ENCODE measurements around the gene LITAF. TPM values are rescaled to one million over a fixed set of nuclear protein-coding genes. Genes with fewer than 3 reads are reported as not detected.
"Not testable (repeated sequence)": the region's sequence is repeated elsewhere in the genome, so short reads cannot be mapped to it uniquely, and the experiment has no call there.

The LITAF gene
- total and polyA plus RNA-seq, 3 donors from 2014 or later, result 9.9 to 31.5 (median 13.6) TPM

- Histone ChIP-seq H3K27ac (no peak overlapping the region), H3K27me3 (no peaks in the 10 kb centered on the region), H3K4me3 (no peak overlapping the region), H3K4me1 (no peaks in the 10 kb centered on the region), H3K36me3 (ENCODE audit: low read depth, missing control alignments) (no peaks in the 10 kb centered on the region), H3K9me3 (no peaks in the 10 kb centered on the region)
- intact Hi-C loops (cut with DNase I; ENCODE audit: low total_unique reads), result no loop called here
- WGBS, 2 donors, result 81 to 89% methylated on average over 14 of the region's 14 CpGs
- DNase-seq, result no peak
- no peak for TF ChIP-seq POLR2A (IDR thresholded peaks at IDR 0.05)
Measured at GRCh38 chr16:11609474-11610120, 22.9 kb upstream of the LITAF start.

GRCh38 chr16:11605891-11606290 is 19.2 kb upstream of the LITAF start:
- no peaks in the 10 kb centered on the region for H3K27me3 ChIP-seq
- H3K9me3 ChIP-seq, result no peaks in the 10 kb centered on the region
- H3K27ac ChIP-seq, result no peak overlapping the region
- 91 to 97% methylated on average over 5 of the region's 5 CpGs for WGBS, 2 donors
- TF ChIP-seq POLR2A (IDR thresholded peaks at IDR 0.05), result no peak
- TF ChIP-seq CTCF (IDR thresholded peaks at IDR 0.05), result no peak
- peaks cover 6% of the 10 kb centered on the region for H3K4me1 ChIP-seq
- intact Hi-C loops (cut with DNase I; ENCODE audit: low total_unique reads), result no loop called here
- no peak overlapping the region for H3K4me3 ChIP-seq
- no peaks in the 10 kb centered on the region for H3K36me3 ChIP-seq (ENCODE audit: low read depth, missing control alignments)
- DNase-seq, result no peak

- no peak for DNase-seq
- H3K4me1 ChIP-seq, result peaks cover 6% of the 10 kb centered on the region
- no peak overlapping the region for H3K4me3 ChIP-seq
- TF ChIP-seq CTCF (IDR thresholded peaks at IDR 0.05) (no peak), POLR2A (IDR thresholded peaks at IDR 0.05) (no peak)
- H3K36me3 ChIP-seq (ENCODE audit: low read depth, missing control alignments), result no peaks in the 10 kb centered on the region
- intact Hi-C loops (cut with DNase I; ENCODE audit: low total_unique reads), result no loop called here
- H3K9me3 ChIP-seq, result no peaks in the 10 kb centered on the region
- H3K27ac ChIP-seq, result peak overlapping the region in 1 of 2 donors; percentile 65
- H3K27me3 ChIP-seq, result no peaks in the 10 kb centered on the region
- WGBS, 2 donors, result 91 to 94% methylated on average over 8 of the region's 8 CpGs
Measured at GRCh38 chr16:11605564-11605886, 18.8 kb upstream of the LITAF start.

GRCh38 chr16:11604783-11605563 is 18.3 kb upstream of the LITAF start:
- Histone ChIP-seq H3K4me3 (no peak overlapping the region), H3K27ac (peak overlapping the region in 1 of 2 donors; percentile 65), H3K4me1 (peaks cover 6% of the 10 kb centered on the region), H3K36me3 (ENCODE audit: low read depth, missing control alignments) (no peaks in the 10 kb centered on the region), H3K27me3 (no peaks in the 10 kb centered on the region), H3K9me3 (no peaks in the 10 kb centered on the region)
- TF ChIP-seq POLR2A (IDR thresholded peaks at IDR 0.05), result no peak
- no peak for TF ChIP-seq CTCF (IDR thresholded peaks at IDR 0.05)
- peak; percentile 56 for DNase-seq
- 55 to 66% methylated on average over 17 to 21 of the region's 21 CpGs for WGBS, 2 donors
- intact Hi-C loops (cut with DNase I; ENCODE audit: low total_unique reads), result no loop called here

GRCh38 chr16:11604296-11604695 is 17.6 kb upstream of the LITAF start:
- H3K27ac ChIP-seq; intact Hi-C loops (cut with DNase I; ENCODE audit: low total_unique reads); DNase-seq: not testable (repeated sequence)

More at GRCh38 chr16:11604296-11604695, 17.6 kb upstream of the LITAF start:
- H3K9me3 ChIP-seq; H3K36me3 ChIP-seq (ENCODE audit: low read depth, missing control alignments); H3K4me1 ChIP-seq; H3K4me3 ChIP-seq; H3K27me3 ChIP-seq: not testable (repeated sequence)
- WGBS, 2 donors, result 92 to 95% methylated on average over 4 of the region's 4 CpGs

Data from testis (tissue), 3 donors.